Uterus (tissue), 4 donors: Measurements from ENCODE around the gene SEMA3B. TPM values are rescaled to one million over a fixed set of nuclear protein-coding genes. Genes with fewer than 3 reads are reported as not detected.
A peak's percentile ranks its signal among the peaks of the same experiment; 100 is the strongest.

Experiments used
- DNase-seq, 2 donors: peaks; one replicate each; pipeline ENCODE4 v3.0.0-alpha.2; 2019 to 2020
- H3K27ac ChIP-seq, 2 donors: fragments of 200-600 bp; sonication (generic); 1 replicate in 1 of 2; 2 replicates in 1 of 2; pipeline ENCODE4 v1.5.1; 2016 to 2018
- H3K27me3 ChIP-seq, 2 donors: fragments of 200-600 bp; sonication (generic); one replicate each; pipeline ENCODE4 v1.5.1; 2018 to 2019; ENCODE audit warnings: control low read depth in 1 of 2
- H3K36me3 ChIP-seq, 2 donors: fragments of 200-600 bp; sonication (generic); one replicate each; pipeline ENCODE4 v1.5.1; 2019; ENCODE audit warnings: control low read depth in 1 of 2
- H3K4me1 ChIP-seq, 2 donors: fragments of 200-600 bp; sonication (generic); one replicate each; pipeline ENCODE4 v1.5.1; 2018 to 2019; ENCODE audit warnings: control low read depth in 1 of 2
- H3K4me3 ChIP-seq, 2 donors: fragments of 200-600 bp; sonication (generic); 1 replicate in 1 of 2; 2 replicates in 1 of 2; pipeline ENCODE4 v1.5.1; 2018 to 2019; ENCODE audit warnings: mild to moderate bottlenecking in 1 of 2
- H3K9me3 ChIP-seq, 2 donors: fragments of 200-600 bp; sonication (generic); one replicate each; pipeline ENCODE4 v1.5.1; 2019; ENCODE audit warnings: control low read depth in 1 of 2
- CTCF ChIP-seq, 4 experiments: fragments of 200-600 bp in 2 of 4; fragments of 450-650 bp in 2 of 4; sonication (generic) in 2 of 4; IDR thresholded peaks; one replicate each; pipeline ENCODE4 v1.5.1; 2016 to 2019; ENCODE audit warnings: antibody characterized with exemption in 4 of 4, mild to moderate bottlenecking in 2 of 4, moderate library complexity in 1 of 4
- POLR2A ChIP-seq, 2 donors: fragments of 450-650 bp; IDR thresholded peaks; one replicate each; pipeline ENCODE4 v1.6.1; 2016; ENCODE audit warnings: antibody characterized with exemption in 2 of 2, mild to moderate bottlenecking in 1 of 2, moderate library complexity in 1 of 2
- intact Hi-C: fragments of 100-400 bp; cut with DNase I; formaldehyde crosslinking; loops from one replicate; pipeline ENCODE4 v1.15.1; 2023; ENCODE audit warnings: low total_unique reads
- total RNA-seq, 4 donors: library from RNA; depleted of rRNA in 3 of 4; stranded (reverse); fragments of >200 nt in 3 of 4; gene quantifications; one replicate each; pipeline versions ENCODE4 v1.1.0 to v1.2.4, GENCODE V29; 2014 to 2023
- donor health status: DM: yes; HTN: yes; CAD: no.

Gene SEMA3B
- total RNA-seq, 4 donors from 2014 or later, result 24.1 to 113 (median 77.2) TPM

- TF ChIP-seq POLR2A (IDR thresholded peaks at IDR 0.05) (no peak), CTCF (IDR thresholded peaks at IDR 0.05) (no peak)
- Histone ChIP-seq H3K4me1 (peaks cover 0 to 21% of the 10 kb centered on the region in 2 donors), H3K27me3 (no peaks in the 10 kb centered on the region), H3K36me3 (no peaks in the 10 kb centered on the region), H3K27ac (no peak overlapping the region), H3K9me3 (no peaks in the 10 kb centered on the region), H3K4me3 (no peak overlapping the region)
- DNase-seq, result peak in 1 of 2 donors; percentile 35
- intact Hi-C loops, result loop anchor here (5.0 kb wide), 1 partner anchor 46 kb away; no protein-coding TSS in a partner anchor
These were observed 4.7 kb downstream of the SEMA3B start for GRCh38 chr3:50273689-50274065.

- DNase-seq, result peak in 1 of 2 donors; percentile 65
- H3K9me3 ChIP-seq, result no peaks in the 10 kb centered on the region
- no peak for TF ChIP-seq POLR2A (IDR thresholded peaks at IDR 0.05)
- peak; percentile 35 to 58 (median 54) for TF ChIP-seq CTCF (IDR thresholded peaks at IDR 0.05)
- H3K4me3 ChIP-seq, result no peak overlapping the region
- intact Hi-C loops, result loop anchor here (5.0 kb wide), 2 partner anchors 47 to 82 kb away; partner anchors contain the start of gene GNAT1
- no peaks in the 10 kb centered on the region for H3K27me3 ChIP-seq
- no peak overlapping the region for H3K27ac ChIP-seq
- H3K36me3 ChIP-seq, result no peaks in the 10 kb centered on the region
- H3K4me1 ChIP-seq, result peaks cover 0 to 21% of the 10 kb centered on the region in 2 donors
These were observed 5.6 kb downstream of the SEMA3B start for GRCh38 chr3:50274371-50275104.

GRCh38 chr3:50275141-50275995 lies 6.4 kb downstream of the SEMA3B start:
- Histone ChIP-seq H3K4me3 (no peak overlapping the region), H3K4me1 (peaks cover 0 to 12% of the 10 kb centered on the region in 2 donors), H3K9me3 (no peaks in the 10 kb centered on the region), H3K27me3 (no peaks in the 10 kb centered on the region), H3K27ac (no peak overlapping the region), H3K36me3 (no peaks in the 10 kb centered on the region)
- TF ChIP-seq POLR2A (IDR thresholded peaks at IDR 0.05), result no peak
- no peak for TF ChIP-seq CTCF (IDR thresholded peaks at IDR 0.05)
- DNase-seq, result no peak
- intact Hi-C loops, result loop anchor here (5.0 kb wide), 1 partner anchor 83 kb away; the partner anchor contains the start of gene GNAT1

- intact Hi-C loops, result loop anchor here (5.0 kb wide), 1 partner anchor 84 kb away; the partner anchor contains the start of gene GNAT1
- no peak for TF ChIP-seq POLR2A (IDR thresholded peaks at IDR 0.05)
- no peak for TF ChIP-seq CTCF (IDR thresholded peaks at IDR 0.05)
- no peaks in the 10 kb centered on the region for H3K9me3 ChIP-seq
- DNase-seq, result peak in 1 of 2 donors; percentile 19
- no peaks in the 10 kb centered on the region for H3K36me3 ChIP-seq
- no peaks in the 10 kb centered on the region for H3K27me3 ChIP-seq
- no peak overlapping the region for H3K27ac ChIP-seq
- no peak overlapping the region for H3K4me3 ChIP-seq
- peaks cover 0 to 8% of the 10 kb centered on the region in 2 donors for H3K4me1 ChIP-seq
These were observed 7.2 kb downstream of the SEMA3B start for GRCh38 chr3:50275996-50276761.
